Activated CD4-positive, alpha-beta memory T cell treated with anti-CD3 and anti-CD28 coated beads, Interleukin-2, amount 10 ng/mL, durations not matched to agents 7 days and 5 days (primary cell): ENCODE results near the gene RRAGC. TPM values are rescaled to one million over a fixed set of nuclear protein-coding genes. Genes with fewer than 3 reads are reported as not detected.

Experiments used
- CTCF ChIA-PET: fragments of 350-600 bp; sonication (Branson Sonifier 250); formaldehyde crosslinking; loops from one replicate; lab custom pipeline; 2021; ENCODE audit warnings: antibody characterized with exemption, inconsistent platforms; lab: Charles Lee
- POLR2A ChIA-PET: fragments of 350-600 bp; sonication (Branson Sonifier 250); formaldehyde crosslinking; loops from one replicate; lab custom pipeline; 2021; ENCODE audit warnings: antibody characterized with exemption; lab: Charles Lee
- DNase-seq: peaks from one replicate; pipeline ENCODE4 v3.0.0-alpha.2; 2020
- H3K27ac Mint-ChIP-seq: one replicate; pipeline ENCODE4 v1.8.0; 2021; ENCODE audit warnings: mild to moderate bottlenecking, mixed read lengths
- H3K27me3 Mint-ChIP-seq: one replicate; pipeline ENCODE4 v1.8.0; 2021; ENCODE audit warnings: mixed read lengths
- H3K36me3 Mint-ChIP-seq: one replicate; pipeline ENCODE4 v1.8.0; 2021; ENCODE audit warnings: low read depth, mixed read lengths
- H3K4me1 Mint-ChIP-seq: one replicate; pipeline ENCODE4 v1.8.0; 2021; ENCODE audit warnings: mixed read lengths
- H3K4me3 Mint-ChIP-seq: one replicate; pipeline ENCODE4 v1.8.0; 2021; ENCODE audit warnings: mild to moderate bottlenecking, mixed read lengths
- H3K9me3 Mint-ChIP-seq: one replicate; pipeline ENCODE4 v1.8.0; 2021; ENCODE audit warnings: mixed read lengths
- total RNA-seq, 2 experiments: library from RNA; stranded (reverse); gene quantifications; one replicate each; pipeline ENCODE4 v1.2.3, GENCODE V29; 2021

The RRAGC gene
- total RNA-seq, 2 experiments from 2014 or later, result 20.6 to 21.0 TPM

- peak overlapping the region; percentile 12 for H3K27ac Mint-ChIP-seq
- peaks cover 4% of the 10 kb centered on the region for H3K36me3 Mint-ChIP-seq
- no peaks in the 10 kb centered on the region for H3K27me3 Mint-ChIP-seq
- DNase-seq, result no peak
- H3K4me3 Mint-ChIP-seq, result no peak overlapping the region
- CTCF ChIA-PET, result no interaction called here
- H3K4me1 Mint-ChIP-seq, result peaks cover 37% of the 10 kb centered on the region
- POLR2A ChIA-PET, result no interaction called here
- H3K9me3 Mint-ChIP-seq, result no peaks in the 10 kb centered on the region
These were observed 16.2 kb upstream of the RRAGC start for GRCh38 chr1:38875811-38876210.

DNA sequence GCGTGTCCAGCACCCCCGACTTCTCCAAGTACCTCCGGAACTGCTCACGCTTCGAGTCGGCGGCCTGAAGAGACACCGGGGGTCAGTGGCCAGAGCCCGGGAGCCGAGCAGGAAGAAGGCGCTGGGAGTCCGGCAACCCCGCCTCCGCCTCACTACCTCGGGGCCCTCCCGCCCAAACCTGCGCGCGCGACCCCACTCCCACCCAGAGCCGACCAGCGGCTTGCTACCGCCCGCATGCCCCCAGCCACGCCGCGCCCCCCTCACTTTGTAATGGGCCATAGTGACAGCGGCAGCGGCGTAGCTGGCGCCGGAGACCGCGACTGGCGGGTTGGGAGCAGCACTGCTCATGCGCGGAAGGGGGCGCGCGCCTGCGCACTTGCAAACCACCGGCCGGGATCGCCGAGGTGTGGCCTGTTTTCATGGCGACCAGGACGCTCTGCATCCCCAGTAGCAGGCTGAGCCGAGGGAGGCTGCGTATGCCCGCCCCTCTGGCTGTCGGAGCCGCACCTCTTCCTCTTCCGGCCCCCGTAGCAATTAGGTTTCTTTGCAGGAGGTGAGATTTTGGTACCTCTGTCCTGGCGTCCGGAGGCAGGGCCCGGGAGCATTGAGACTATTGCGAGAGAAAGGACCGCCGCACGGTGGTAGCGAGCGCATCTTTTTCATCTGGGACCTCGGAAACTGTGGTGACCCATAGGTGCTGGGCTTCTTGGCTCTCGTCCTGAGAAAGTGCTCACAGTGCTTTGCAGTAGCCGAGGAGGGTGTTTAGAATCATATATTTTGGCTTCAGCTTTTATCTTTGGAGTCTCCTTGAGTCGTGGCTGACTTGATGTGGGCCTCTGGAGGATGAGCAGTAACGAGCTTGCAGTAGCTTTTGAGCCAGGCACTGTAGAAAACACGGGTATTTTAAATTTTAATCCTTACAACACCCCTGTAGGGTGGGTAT is 13.7 kb upstream of the RRAGC start, which contains the start of gene MYCBP:
TSS of gene MYCBP (minus strand) at position 322 of the 943 bp plus-strand sequence. CDS start at position 279, 43 bp downstream.
- peaks cover 8% of the 10 kb centered on the region for H3K36me3 Mint-ChIP-seq
- DNase-seq, result peak; percentile 98
- peaks cover 43% of the 10 kb centered on the region for H3K4me1 Mint-ChIP-seq
- H3K9me3 Mint-ChIP-seq, result no peaks in the 10 kb centered on the region
- H3K27ac Mint-ChIP-seq, result peak within 1 kb of the TSS; percentile 81
- POLR2A ChIA-PET, result interaction anchor here (1.0 to 3.0 kb wide), 8 partner anchors 9 to 159 kb away, joined by 3 to 17 read pairs (median 4); partner anchors contain the start of genes NDUFS5 and RRAGC
- H3K4me3 Mint-ChIP-seq, result peak within 1 kb of the TSS; percentile 92
- H3K27me3 Mint-ChIP-seq, result no peaks in the 10 kb centered on the region
- CTCF ChIA-PET, result interaction anchor here (1.0 to 1.5 kb wide), 4 partner anchors 11 to 219 kb away, joined by 3 to 6 read pairs (median 4); partner anchors contain the start of gene NDUFS5

DNA sequence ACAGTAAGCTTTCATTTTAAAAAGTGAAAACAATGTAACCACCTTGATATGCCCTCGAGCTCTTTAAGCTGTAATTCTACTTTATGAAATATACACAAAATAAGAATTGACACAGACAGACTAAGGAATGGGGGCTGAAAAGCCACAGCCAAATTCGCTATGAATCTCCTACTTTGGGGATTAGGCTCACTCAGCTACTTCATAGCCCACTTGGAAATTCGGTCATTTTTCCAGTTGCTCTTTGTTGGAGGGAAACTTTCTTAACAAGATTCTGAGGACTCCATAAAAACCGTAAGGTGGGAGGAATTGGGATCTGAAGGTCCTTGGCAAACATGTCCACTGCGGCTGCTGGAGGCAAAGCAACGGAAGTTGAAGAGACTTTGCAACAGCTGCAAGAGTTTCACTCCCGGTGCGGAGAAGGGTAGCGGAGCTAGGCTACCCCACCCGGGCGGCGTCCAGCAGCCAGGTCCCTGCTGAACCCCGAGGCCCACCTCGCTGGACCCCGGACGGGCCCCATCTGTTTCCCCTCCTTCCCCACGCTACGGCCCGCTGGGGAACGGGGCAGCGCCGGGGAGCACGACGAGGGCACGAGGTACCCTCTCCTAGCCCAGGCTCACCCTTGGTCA is 12.9 kb upstream of the RRAGC start:
- H3K36me3 Mint-ChIP-seq, result peaks cover 14% of the 10 kb centered on the region
- peaks cover 48% of the 10 kb centered on the region for H3K4me1 Mint-ChIP-seq
- ChIA-PET POLR2A (interaction anchor here (1.1 to 3.0 kb wide), 7 partner anchors 9 to 160 kb away, joined by 4 to 17 read pairs (median 5); partner anchors contain the start of genes NDUFS5 and RRAGC), CTCF (interaction anchor here (1.0 to 1.8 kb wide), 5 partner anchors 10 to 220 kb away, joined by 3 to 11 read pairs (median 5); partner anchors contain the start of gene NDUFS5)
- H3K4me3 Mint-ChIP-seq, result peak overlapping the region; percentile 92
- no peaks in the 10 kb centered on the region for H3K9me3 Mint-ChIP-seq
- DNase-seq, result peak; percentile 45
- no peaks in the 10 kb centered on the region for H3K27me3 Mint-ChIP-seq
- H3K27ac Mint-ChIP-seq, result peak overlapping the region; percentile 45

DNA sequence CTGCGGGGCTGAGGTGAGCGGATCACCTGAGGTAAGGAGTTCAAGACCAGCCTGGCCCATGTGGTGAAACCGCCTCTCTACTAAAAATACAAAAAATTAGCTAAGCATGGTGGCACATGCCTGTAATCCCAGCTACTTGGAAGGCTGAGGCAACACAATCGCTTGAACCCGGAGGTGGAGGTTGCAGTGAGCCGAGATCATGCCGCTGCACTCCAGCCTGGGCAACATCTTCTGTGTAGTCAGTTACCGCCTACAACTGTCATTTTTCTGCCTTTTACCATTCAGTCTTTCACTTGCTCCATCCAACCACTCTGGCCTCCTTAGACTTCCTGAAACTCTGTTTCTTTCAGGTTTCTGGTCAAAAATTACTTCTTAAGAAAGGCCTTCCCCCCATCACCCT is 11.4 kb upstream of the RRAGC start:
- no peak for DNase-seq
- H3K27ac Mint-ChIP-seq, result peak overlapping the region; percentile 18
- no peaks in the 10 kb centered on the region for H3K9me3 Mint-ChIP-seq
- H3K36me3 Mint-ChIP-seq, result peaks cover 22% of the 10 kb centered on the region
- no peak overlapping the region for H3K4me3 Mint-ChIP-seq
- ChIA-PET CTCF (interaction anchor here (0.6 to 1.8 kb wide), 2 partner anchors 221 to 530 kb away, joined by 4 to 11 read pairs; no protein-coding TSS in a partner anchor), POLR2A (interaction anchor here (1.0 to 3.0 kb wide), 3 partner anchors 11 to 127 kb away, joined by 3 to 13 read pairs (median 4); no protein-coding TSS in a partner anchor)
- peaks cover 48% of the 10 kb centered on the region for H3K4me1 Mint-ChIP-seq
- no peaks in the 10 kb centered on the region for H3K27me3 Mint-ChIP-seq

GRCh38 chr1:38867208-38867607 is 7.6 kb upstream of the RRAGC start:
- H3K4me1 Mint-ChIP-seq, result peaks cover 26% of the 10 kb centered on the region
- H3K36me3 Mint-ChIP-seq, result peaks cover 52% of the 10 kb centered on the region
- H3K4me3 Mint-ChIP-seq, result no peak overlapping the region
- no peak overlapping the region for H3K27ac Mint-ChIP-seq
- no peaks in the 10 kb centered on the region for H3K27me3 Mint-ChIP-seq
- ChIA-PET POLR2A (no interaction called here), CTCF (no interaction called here)
- no peak for DNase-seq
- no peaks in the 10 kb centered on the region for H3K9me3 Mint-ChIP-seq

GRCh38 chr1:38865112-38865715 is 5.6 kb upstream of the RRAGC start:
- Mint-ChIP-seq H3K4me1 (peaks cover 23% of the 10 kb centered on the region), H3K36me3 (peaks cover 50% of the 10 kb centered on the region), H3K27ac (no peak overlapping the region), H3K4me3 (no peak overlapping the region), H3K9me3 (no peaks in the 10 kb centered on the region), H3K27me3 (no peaks in the 10 kb centered on the region)
- CTCF ChIA-PET, result no interaction called here
- DNase-seq, result no peak
- POLR2A ChIA-PET, result no interaction called here

- peaks cover 39% of the 10 kb centered on the region for H3K36me3 Mint-ChIP-seq
- POLR2A ChIA-PET, result interaction anchor here (0.6 to 2.9 kb wide), 3 partner anchors 10 to 137 kb away, joined by 3 to 17 read pairs (median 3); partner anchors contain the start of gene MYCBP
These were observed 853 bp upstream of the RRAGC start for GRCh38 chr1:38860454-38860795.

GRCh38 chr1:38858833-38859560 is 575 bp downstream of the RRAGC start:
- H3K4me3 Mint-ChIP-seq, result peak overlapping the region; percentile 81
- peaks cover 47% of the 10 kb centered on the region for H3K4me1 Mint-ChIP-seq
- peaks cover 37% of the 10 kb centered on the region for H3K36me3 Mint-ChIP-seq
- no peaks in the 10 kb centered on the region for H3K27me3 Mint-ChIP-seq
- CTCF ChIA-PET, result interaction anchor here (0.7 to 1.1 kb wide), 2 partner anchors 23 to 232 kb away, joined by 3 read pairs; no protein-coding TSS in a partner anchor
- peak; percentile 56 for DNase-seq
- POLR2A ChIA-PET, result interaction anchor here (1.0 to 2.9 kb wide), 3 partner anchors 14 to 869 kb away, joined by 3 to 17 read pairs (median 3); partner anchors contain the start of genes MYCBP and SF3A3
- peak overlapping the region; percentile 79 for H3K27ac Mint-ChIP-seq
- no peaks in the 10 kb centered on the region for H3K9me3 Mint-ChIP-seq

More at GRCh38 chr1:38860454-38860795, 853 bp upstream of the RRAGC start:
- Mint-ChIP-seq H3K27ac (peak overlapping the region; percentile 23), H3K4me3 (peak overlapping the region; percentile 81), H3K27me3 (no peaks in the 10 kb centered on the region), H3K9me3 (no peaks in the 10 kb centered on the region), H3K4me1 (peaks cover 40% of the 10 kb centered on the region)
- DNase-seq, result no peak
- CTCF ChIA-PET, result no interaction called here

GRCh38 chr1:38852780-38853179 is 6.8 kb downstream of the RRAGC start:
- POLR2A ChIA-PET, result interaction anchor here (1.4 kb wide), 1 partner anchor 173 kb away, joined by 3 read pairs; the partner anchor contains the start of gene NDUFS5
- Mint-ChIP-seq H3K9me3 (no peaks in the 10 kb centered on the region), H3K4me1 (peaks cover 33% of the 10 kb centered on the region), H3K27ac (peak overlapping the region; percentile 1), H3K36me3 (peaks cover 44% of the 10 kb centered on the region), H3K4me3 (no peak overlapping the region), H3K27me3 (no peaks in the 10 kb centered on the region)
- no peak for DNase-seq
- CTCF ChIA-PET, result no interaction called here

DNA sequence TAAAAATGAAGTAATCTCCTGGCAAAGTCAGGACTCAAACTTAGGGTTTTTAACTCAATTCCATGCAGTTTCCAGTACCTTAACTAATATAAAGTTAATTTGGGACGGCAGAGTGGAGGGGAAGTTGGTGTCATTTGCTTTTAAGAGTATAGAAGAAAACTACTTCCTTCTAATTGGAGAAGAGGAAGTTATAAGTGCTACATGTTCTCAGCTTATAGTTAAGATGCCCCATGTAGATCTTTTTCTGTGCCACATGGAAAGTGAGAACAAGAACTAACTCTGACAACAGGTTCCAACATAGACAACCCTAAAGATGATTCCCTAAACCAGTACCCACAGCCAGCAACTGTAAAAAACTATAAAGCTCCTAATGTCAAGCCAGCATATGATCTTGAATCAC is 11.5 kb downstream of the RRAGC start:
- H3K4me1 Mint-ChIP-seq, result peaks cover 11% of the 10 kb centered on the region
- CTCF ChIA-PET, result no interaction called here
- DNase-seq, result no peak
- H3K4me3 Mint-ChIP-seq, result no peak overlapping the region
- no peaks in the 10 kb centered on the region for H3K9me3 Mint-ChIP-seq
- peaks cover 57% of the 10 kb centered on the region for H3K36me3 Mint-ChIP-seq
- H3K27me3 Mint-ChIP-seq, result no peaks in the 10 kb centered on the region
- POLR2A ChIA-PET, result no interaction called here
- no peak overlapping the region for H3K27ac Mint-ChIP-seq

DNA sequence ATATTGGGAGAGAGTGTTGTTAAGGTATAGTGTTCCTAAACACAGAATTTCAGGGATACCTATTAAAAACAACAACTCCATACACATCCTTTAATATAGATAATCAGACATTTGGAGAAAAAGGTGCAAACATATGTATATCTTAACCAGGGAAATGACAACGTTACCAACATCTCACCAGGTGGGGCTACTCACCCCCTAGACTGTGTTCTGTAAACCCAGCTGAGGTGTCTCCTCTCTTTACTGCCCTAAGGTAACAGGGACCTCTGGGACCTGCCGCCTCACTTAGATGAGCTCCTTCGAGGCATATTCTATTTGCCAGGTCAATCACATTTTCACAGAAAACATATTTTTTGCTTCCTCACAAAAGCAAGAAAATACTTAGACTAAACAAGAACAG is 13.4 kb downstream of the RRAGC start:
- no peaks in the 10 kb centered on the region for H3K27me3 Mint-ChIP-seq
- ChIA-PET CTCF (interaction anchor here (0.6 to 2.6 kb wide), 5 partner anchors 9 to 827 kb away, joined by 3 to 9 read pairs (median 4); no protein-coding TSS in a partner anchor), POLR2A (no interaction called here)
- H3K9me3 Mint-ChIP-seq, result no peaks in the 10 kb centered on the region
- no peak overlapping the region for H3K4me3 Mint-ChIP-seq
- peaks cover 47% of the 10 kb centered on the region for H3K36me3 Mint-ChIP-seq
- H3K4me1 Mint-ChIP-seq, result peaks cover 1% of the 10 kb centered on the region
- no peak overlapping the region for H3K27ac Mint-ChIP-seq
- DNase-seq, result no peak
